ENCODE results near the gene SCART1.
"Not testable (repeated sequence)": the region's sequence is repeated elsewhere in the genome, so short reads cannot be mapped to it uniquely, and the experiment has no call there.

SCART1 gene

GRCh38 chr10:133487085-133487484, 33.3 kb downstream of the SCART1 start:
- Mint-ChIP-seq H3K4me1 (peaks cover 7% of the 10 kb centered on the region), H3K27ac (no peak overlapping the region), H3K9me3 (peaks cover 28% of the 10 kb centered on the region), H3K36me3 (peaks cover 3% of the 10 kb centered on the region), H3K27me3 (peaks cover 19% of the 10 kb centered on the region), H3K4me3 (no peak overlapping the region)
- DNase-seq: no peak
- CTCF ChIA-PET: no interaction called here

DNA sequence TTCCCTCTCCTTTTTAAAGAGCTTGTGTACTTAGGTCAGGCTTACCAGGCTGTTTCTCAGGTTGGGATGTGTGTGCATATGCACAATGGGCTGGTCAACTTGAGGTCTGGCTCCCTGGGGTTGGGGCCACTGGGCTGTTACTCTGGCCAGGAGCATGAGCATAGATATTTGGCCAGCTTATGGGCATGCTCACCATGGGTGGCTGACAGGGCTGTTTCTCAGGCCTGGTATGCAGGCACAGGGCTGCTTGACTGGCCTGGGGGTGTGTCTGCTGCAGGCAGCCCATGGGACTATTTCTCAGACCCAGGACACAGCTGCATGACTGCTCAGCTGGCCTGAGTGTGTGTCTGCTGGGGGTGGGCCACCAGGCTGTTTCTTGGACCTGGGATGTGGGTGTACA, 34.6 kb downstream of the SCART1 start:
- no peak for DNase-seq
- no peak overlapping the region for H3K4me3 Mint-ChIP-seq
- peaks cover 26% of the 10 kb centered on the region for H3K9me3 Mint-ChIP-seq
- H3K27ac Mint-ChIP-seq: no peak overlapping the region
- peaks cover 19% of the 10 kb centered on the region for H3K27me3 Mint-ChIP-seq
- H3K4me1 Mint-ChIP-seq: peaks cover 7% of the 10 kb centered on the region
- CTCF ChIA-PET: interaction anchor here (1.3 kb wide), 1 partner anchor 50 kb away, joined by 4 read pairs; no protein-coding TSS in a partner anchor
- peaks cover 3% of the 10 kb centered on the region for H3K36me3 Mint-ChIP-seq

DNA sequence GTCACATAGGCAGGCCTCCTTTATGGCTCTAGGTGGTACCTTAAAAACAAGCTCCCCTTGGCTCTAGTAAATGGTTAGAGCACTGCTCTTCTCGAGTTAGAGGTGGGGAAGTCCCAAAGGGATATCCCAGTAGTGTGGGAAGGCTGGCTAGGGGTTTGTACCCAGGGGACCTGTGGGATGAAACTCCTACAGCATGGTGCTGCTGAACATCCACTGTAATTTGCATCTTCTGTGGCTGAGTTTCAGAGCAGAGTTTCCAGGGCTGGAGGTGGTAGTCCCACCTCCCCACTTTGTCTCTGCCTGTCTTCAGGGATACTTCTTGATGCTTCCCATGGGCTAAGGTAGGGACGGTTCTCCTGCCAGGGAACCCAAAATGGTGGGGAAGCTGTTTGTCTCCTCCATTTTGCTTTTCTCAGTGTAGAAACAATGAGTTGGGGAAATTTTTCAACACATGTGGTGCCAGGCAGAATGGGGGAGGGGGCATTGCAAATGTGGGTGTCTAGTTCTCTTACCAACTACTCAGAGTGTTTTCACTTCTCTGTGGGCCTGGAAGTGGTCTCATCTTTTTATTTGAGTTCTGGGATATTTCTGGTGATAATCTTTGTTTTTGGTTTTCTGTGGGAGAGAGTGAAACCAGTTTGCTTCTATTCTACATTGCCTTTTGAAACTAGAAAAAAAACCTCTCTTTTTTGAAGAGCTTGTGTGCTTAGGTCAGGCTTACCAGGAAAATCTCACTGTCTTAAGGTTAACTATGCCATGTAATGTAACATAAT, 36.3 kb downstream of the SCART1 start:
- peaks cover 12% of the 10 kb centered on the region for H3K27me3 Mint-ChIP-seq
- peaks cover 3% of the 10 kb centered on the region for H3K36me3 Mint-ChIP-seq
- H3K27ac Mint-ChIP-seq: peak overlapping the region; percentile 0
- no peak overlapping the region for H3K4me3 Mint-ChIP-seq
- peaks cover 7% of the 10 kb centered on the region for H3K4me1 Mint-ChIP-seq
- H3K9me3 Mint-ChIP-seq: peaks cover 23% of the 10 kb centered on the region
- CTCF ChIA-PET: interaction anchor here (0.9 kb wide), 1 partner anchor 49 kb away, joined by 3 read pairs; no protein-coding TSS in a partner anchor
- no peak for DNase-seq

GRCh38 chr10:133493562-133493961, 39.8 kb downstream of the SCART1 start:
- H3K27me3 Mint-ChIP-seq, H3K36me3 Mint-ChIP-seq, H3K27ac Mint-ChIP-seq, H3K9me3 Mint-ChIP-seq, H3K4me1 Mint-ChIP-seq, DNase-seq, H3K4me3 Mint-ChIP-seq, CTCF ChIA-PET: not testable (repeated sequence)

- not testable (repeated sequence) for H3K4me1 Mint-ChIP-seq, H3K9me3 Mint-ChIP-seq, H3K27me3 Mint-ChIP-seq, H3K4me3 Mint-ChIP-seq, H3K36me3 Mint-ChIP-seq, DNase-seq, H3K27ac Mint-ChIP-seq
- CTCF ChIA-PET: interaction anchor here (1.2 to 2.0 kb wide), 5 partner anchors 26 to 169 kb away, joined by 3 to 21 read pairs (median 3); no protein-coding TSS in a partner anchor
These were observed 43.6 kb downstream of the SCART1 start for GRCh38 chr10:133497363-133497762.

DNA sequence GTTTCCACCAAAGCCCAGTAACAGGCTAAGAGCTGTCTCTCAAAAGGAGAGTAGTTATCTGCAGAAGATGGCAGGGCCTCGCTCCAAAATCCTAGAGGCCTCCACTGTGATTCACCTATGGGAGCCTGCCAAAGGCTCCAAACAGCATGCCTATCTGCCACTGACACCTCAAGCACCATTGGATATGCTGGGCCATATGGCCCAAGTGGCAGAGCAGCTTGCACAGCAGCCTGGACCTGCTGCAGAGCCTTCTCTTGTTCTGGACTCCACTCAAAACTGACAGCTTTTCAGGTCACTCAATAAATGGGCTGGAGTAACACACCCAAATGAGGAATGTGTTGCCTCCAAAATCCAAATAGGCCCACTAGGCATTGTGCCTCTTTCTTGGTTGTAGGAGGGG, 45.4 kb downstream of the SCART1 start:
- not testable (repeated sequence) for H3K27me3 Mint-ChIP-seq, H3K9me3 Mint-ChIP-seq, H3K4me3 Mint-ChIP-seq, H3K4me1 Mint-ChIP-seq, H3K27ac Mint-ChIP-seq, DNase-seq, H3K36me3 Mint-ChIP-seq
- CTCF ChIA-PET: interaction anchor here (0.7 kb wide), 1 partner anchor 61 kb away, joined by 3 read pairs; no protein-coding TSS in a partner anchor

- CTCF ChIA-PET, H3K9me3 Mint-ChIP-seq, H3K27ac Mint-ChIP-seq, H3K27me3 Mint-ChIP-seq, H3K36me3 Mint-ChIP-seq, DNase-seq, H3K4me3 Mint-ChIP-seq, H3K4me1 Mint-ChIP-seq: not testable (repeated sequence)
These were observed 47.2 kb downstream of the SCART1 start for GRCh38 chr10:133500897-133501296.

GRCh38 chr10:133509700-133510099, 56.0 kb downstream of the SCART1 start:
- Mint-ChIP-seq H3K27me3 (peaks cover 23% of the 10 kb centered on the region), H3K9me3 (no peaks in the 10 kb centered on the region), H3K36me3 (no peaks in the 10 kb centered on the region), H3K4me1 (no peaks in the 10 kb centered on the region), H3K27ac (no peak overlapping the region), H3K4me3 (no peak overlapping the region)
- DNase-seq: no peak
- CTCF ChIA-PET: no interaction called here

GRCh38 chr10:133511408-133511807, 57.7 kb downstream of the SCART1 start:
- Mint-ChIP-seq H3K4me1 (no peaks in the 10 kb centered on the region), H3K36me3 (no peaks in the 10 kb centered on the region), H3K4me3 (no peak overlapping the region)

DNA sequence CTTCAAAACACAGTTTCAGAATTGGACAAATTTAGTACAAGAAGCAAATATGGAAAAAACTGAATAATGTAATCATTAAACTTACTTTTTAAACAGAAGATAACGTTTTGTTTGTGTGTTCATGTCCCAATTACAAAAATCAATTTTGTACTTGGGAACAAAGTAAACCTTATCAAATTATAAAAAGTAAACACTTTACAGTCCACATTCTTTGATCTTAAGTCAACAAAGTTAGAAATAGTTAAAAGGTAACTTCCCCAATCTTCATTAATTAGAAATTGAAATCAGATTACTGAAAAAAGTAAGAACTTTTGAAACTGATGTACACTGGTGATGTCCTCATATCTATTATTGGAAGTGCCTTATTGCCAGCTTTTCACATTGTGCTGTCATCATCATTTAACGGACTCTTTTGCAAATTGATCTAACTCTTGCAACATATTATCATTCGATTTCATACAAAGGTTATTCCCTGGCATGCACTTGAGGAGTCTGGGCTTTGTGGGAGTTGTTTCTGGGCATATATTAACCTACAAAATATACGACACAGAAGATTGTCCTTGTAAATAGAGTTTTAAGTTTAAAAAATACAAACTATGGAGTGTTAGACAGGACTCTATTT, 58.3 kb downstream of the SCART1 start:
- Mint-ChIP-seq H3K27me3 (peaks cover 22% of the 10 kb centered on the region), H3K4me1 (no peaks in the 10 kb centered on the region), H3K9me3 (no peaks in the 10 kb centered on the region), H3K36me3 (no peaks in the 10 kb centered on the region), H3K27ac (no peak overlapping the region), H3K4me3 (no peak overlapping the region)
- CTCF ChIA-PET: no interaction called here
- no peak for DNase-seq

More at GRCh38 chr10:133511408-133511807, 57.7 kb downstream of the SCART1 start:
- Mint-ChIP-seq H3K9me3 (no peaks in the 10 kb centered on the region), H3K27me3 (peaks cover 23% of the 10 kb centered on the region), H3K27ac (no peak overlapping the region)
- no peak for DNase-seq
- CTCF ChIA-PET: no interaction called here

DNA sequence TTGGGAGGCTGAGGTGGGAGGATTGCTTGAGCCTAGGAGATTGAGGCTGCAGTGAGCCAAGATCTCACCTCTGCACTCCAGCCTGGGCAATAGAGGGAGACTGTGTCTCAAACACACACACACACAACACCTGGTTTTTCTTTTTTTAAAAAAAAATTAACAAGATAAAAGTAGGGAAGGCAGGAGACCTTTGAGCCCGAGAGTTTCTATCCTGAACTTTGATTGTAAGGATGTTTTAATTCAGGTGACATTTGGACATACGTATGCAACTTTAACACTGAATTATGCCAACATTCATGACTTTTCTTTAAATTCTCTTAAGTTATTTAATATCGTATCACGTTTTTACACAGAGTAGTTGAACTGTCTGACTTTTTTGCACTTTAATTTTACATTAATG, 61.7 kb downstream of the SCART1 start:
- no peak overlapping the region for H3K27ac Mint-ChIP-seq
- peaks cover 18% of the 10 kb centered on the region for H3K27me3 Mint-ChIP-seq
- H3K4me3 Mint-ChIP-seq: no peak overlapping the region
- H3K36me3 Mint-ChIP-seq: no peaks in the 10 kb centered on the region
- CTCF ChIA-PET: no interaction called here
- no peak for DNase-seq
- peaks cover 10% of the 10 kb centered on the region for H3K4me1 Mint-ChIP-seq
- no peaks in the 10 kb centered on the region for H3K9me3 Mint-ChIP-seq

DNA sequence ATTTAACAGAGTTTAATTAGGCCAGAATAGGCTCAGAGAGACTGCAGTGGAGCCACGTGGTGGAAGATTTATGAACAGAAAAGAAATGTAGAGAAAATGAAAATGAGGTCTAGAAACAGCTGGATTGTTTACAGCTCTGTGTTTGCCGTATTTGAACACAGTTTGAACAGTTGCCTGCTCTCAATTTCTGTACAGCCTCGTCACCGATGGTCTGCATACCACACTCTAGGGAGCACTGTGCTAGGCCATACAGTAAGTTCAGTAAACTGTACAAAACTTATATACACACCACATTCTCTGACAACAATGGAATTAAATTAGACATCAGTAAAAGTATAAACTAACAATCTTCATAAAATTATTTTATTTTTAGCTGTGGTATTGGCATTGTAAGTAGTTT, 62.3 kb downstream of the SCART1 start:
- CTCF ChIA-PET: no interaction called here
- Mint-ChIP-seq H3K36me3 (no peaks in the 10 kb centered on the region), H3K27ac (no peak overlapping the region), H3K9me3 (no peaks in the 10 kb centered on the region), H3K27me3 (peaks cover 22% of the 10 kb centered on the region), H3K4me3 (no peak overlapping the region), H3K4me1 (peaks cover 11% of the 10 kb centered on the region)
- DNase-seq: no peak

DNA sequence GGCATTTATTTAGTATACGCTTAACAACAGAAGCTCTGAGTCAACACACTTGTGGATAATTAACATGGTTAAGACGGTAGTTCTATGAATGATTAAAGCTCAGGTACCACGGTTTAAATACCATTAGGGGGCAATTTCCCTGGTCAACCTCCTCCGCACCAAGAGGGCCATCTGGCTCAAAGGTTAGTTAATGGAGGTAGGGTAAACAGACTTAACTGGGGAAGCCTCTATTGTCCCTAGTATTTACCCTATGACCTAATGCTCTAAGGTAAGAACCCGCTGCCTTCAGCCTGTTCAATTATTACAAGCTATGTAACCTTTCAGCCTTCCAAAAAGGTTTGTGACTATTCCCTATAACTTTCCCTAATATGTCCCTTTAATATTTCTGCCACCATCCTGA, 64.8 kb downstream of the SCART1 start:
- CTCF ChIA-PET: interaction anchor here (0.6 to 1.6 kb wide), 3 partner anchors 76 to 81 kb away, joined by 3 to 5 read pairs (median 4); no protein-coding TSS in a partner anchor

More for the DNA sequence above, 64.8 kb downstream of the SCART1 start:
- H3K27ac Mint-ChIP-seq, H3K4me3 Mint-ChIP-seq, H3K36me3 Mint-ChIP-seq, DNase-seq, H3K9me3 Mint-ChIP-seq: not testable (repeated sequence)
- Mint-ChIP-seq H3K4me1 (peaks cover 11% of the 10 kb centered on the region), H3K27me3 (peaks cover 25% of the 10 kb centered on the region)

All from activated naive CD4-positive, alpha-beta T cell treated with anti-CD3 and anti-CD28 coated beads, Interleukin-2, amount 10 ng/mL, durations not matched to agents 7 days and 5 days (primary cell).